ENCODE data around the gene SOX8.
A peak's percentile ranks its signal among the peaks of the same experiment; 100 is the strongest.
"Not testable (repeated sequence)": the region's sequence is repeated elsewhere in the genome, so short reads cannot be mapped to it uniquely, and the experiment has no call there.

SOX8 gene

GRCh38 chr16:1009358-1010150 lies 28.0 kb downstream of the SOX8 start:
- no peak for DNase-seq (ENCODE audit: low spot score)

- DNase-seq (ENCODE audit: low spot score), result no peak
Observed at GRCh38 chr16:1010251-1010650, 28.7 kb downstream of the SOX8 start.

- no peak for DNase-seq (ENCODE audit: low spot score)
Observed at GRCh38 chr16:1010815-1011214, 29.2 kb downstream of the SOX8 start.

GRCh38 chr16:1011316-1012082 lies 29.9 kb downstream of the SOX8 start:
- no peak for DNase-seq (ENCODE audit: low spot score)

GRCh38 chr16:1012135-1012534 lies 30.6 kb downstream of the SOX8 start:
- no peak for DNase-seq (ENCODE audit: low spot score)

GRCh38 chr16:1012722-1013592 lies 31.4 kb downstream of the SOX8 start:
- no peak for DNase-seq (ENCODE audit: low spot score)

- no peak for DNase-seq (ENCODE audit: low spot score)
Observed at GRCh38 chr16:1013593-1013900, 32.0 kb downstream of the SOX8 start.

GRCh38 chr16:1014221-1014620 lies 32.7 kb downstream of the SOX8 start:
- no peak for DNase-seq (ENCODE audit: low spot score)

- no peak for DNase-seq (ENCODE audit: low spot score)
Observed at GRCh38 chr16:1014771-1015495, 33.4 kb downstream of the SOX8 start.

GRCh38 chr16:1018447-1019198 lies 37.1 kb downstream of the SOX8 start:
- DNase-seq (ENCODE audit: low spot score), result no peak

GRCh38 chr16:1019231-1020090 lies 37.9 kb downstream of the SOX8 start:
- peak; percentile 53 for DNase-seq (ENCODE audit: low spot score)

- DNase-seq (ENCODE audit: low spot score), result no peak
Observed at GRCh38 chr16:1020091-1020399, 38.5 kb downstream of the SOX8 start.

GRCh38 chr16:1020591-1020990 lies 39.0 kb downstream of the SOX8 start:
- DNase-seq (ENCODE audit: low spot score), result no peak

- no peak for DNase-seq (ENCODE audit: low spot score)
Observed at GRCh38 chr16:1021553-1022160, 40.1 kb downstream of the SOX8 start.

GRCh38 chr16:1022466-1022865 lies 40.9 kb downstream of the SOX8 start:
- no peak for DNase-seq (ENCODE audit: low spot score)

- no peak for DNase-seq (ENCODE audit: low spot score)
Observed at GRCh38 chr16:1024138-1024537, 42.6 kb downstream of the SOX8 start.

- not testable (repeated sequence) for DNase-seq (ENCODE audit: low spot score)
Observed at GRCh38 chr16:1025183-1025809, 43.7 kb downstream of the SOX8 start.

GRCh38 chr16:1026057-1026783 lies 44.6 kb downstream of the SOX8 start:
- peak; percentile 65 for DNase-seq (ENCODE audit: low spot score)

Measured in cerebellar cortex (tissue), 1 donor.